AG20443 (cell line): ENCODE data around the gene TOMM20.
A peak's percentile ranks its signal among the peaks of the same experiment; 100 is the strongest.
"Not testable (repeated sequence)": the region's sequence is repeated elsewhere in the genome, so short reads cannot be mapped to it uniquely, and the experiment has no call there.

ENCODE experiments used
- DNase-seq: peaks from one replicate; pipeline ENCODE4 v3.0.0; 2012; ENCODE audit warnings: low spot score, mixed read lengths

The TOMM20 gene

GRCh38 chr1:235128456-235129328, at the start of gene TOMM20:
TOMM20 (minus strand) TSS chr1:235128837; CDS start chr1:235128715, 122 bp downstream.
- DNase-seq, result peak; percentile 99

- no peak for DNase-seq
Observed at GRCh38 chr1:235176486-235176885, 47.8 kb upstream of the TOMM20 start.

GRCh38 chr1:235169986-235170385, 41.3 kb upstream of the TOMM20 start:
- no peak for DNase-seq

- DNase-seq, result no peak
Observed at GRCh38 chr1:235168375-235168774, 39.7 kb upstream of the TOMM20 start.

- no peak for DNase-seq
Observed at GRCh38 chr1:235161685-235162327, 33.2 kb upstream of the TOMM20 start.

GRCh38 chr1:235160957-235161684, 32.5 kb upstream of the TOMM20 start, which contains the start of gene RBM34:
RBM34 (minus strand) TSS chr1:235161250; CDS start chr1:235161226, 24 bp downstream.
- peak; percentile 97 for DNase-seq

GRCh38 chr1:235160383-235160956, 31.8 kb upstream of the TOMM20 start:
- DNase-seq, result no peak

GRCh38 chr1:235159930-235160329, 31.3 kb upstream of the TOMM20 start:
- DNase-seq, result not testable (repeated sequence)

- not testable (repeated sequence) for DNase-seq
Observed at GRCh38 chr1:235159284-235159683, 30.6 kb upstream of the TOMM20 start.

- no peak for DNase-seq
Observed at GRCh38 chr1:235158680-235159079, 30.0 kb upstream of the TOMM20 start.

- DNase-seq, result no peak
Observed at GRCh38 chr1:235157150-235157549, 28.5 kb upstream of the TOMM20 start.

GRCh38 chr1:235156740-235157139, 28.1 kb upstream of the TOMM20 start:
- DNase-seq, result no peak

GRCh38 chr1:235156265-235156664, 27.6 kb upstream of the TOMM20 start:
- DNase-seq, result no peak

GRCh38 chr1:235152235-235152634, 23.6 kb upstream of the TOMM20 start:
- no peak for DNase-seq

GRCh38 chr1:235151033-235151432, 22.4 kb upstream of the TOMM20 start:
- no peak for DNase-seq

GRCh38 chr1:235149824-235150223, 21.2 kb upstream of the TOMM20 start:
- DNase-seq, result no peak

GRCh38 chr1:235147269-235147668, 18.6 kb upstream of the TOMM20 start:
- DNase-seq, result no peak

GRCh38 chr1:235145639-235146038, 17.0 kb upstream of the TOMM20 start:
- no peak for DNase-seq

- DNase-seq, result no peak
Observed at GRCh38 chr1:235142991-235143390, 14.4 kb upstream of the TOMM20 start.

- no peak for DNase-seq
Observed at GRCh38 chr1:235139315-235139714, 10.7 kb upstream of the TOMM20 start.

GRCh38 chr1:235138821-235139220, 10.2 kb upstream of the TOMM20 start:
- no peak for DNase-seq

GRCh38 chr1:235136111-235136510, 7.5 kb upstream of the TOMM20 start:
- no peak for DNase-seq
